Endothelial cell of umbilical vein (primary cell): ENCODE results near the gene RXFP3.

Source experiments
- CTCF ChIP-seq, 2 donors: IDR thresholded peaks; 1 replicate in 1 of 2; 2 replicates in 1 of 2; pipeline ENCODE4 v1.5.1; 2011; ENCODE audit warnings: low read length in 2 of 2, mild to moderate bottlenecking in 2 of 2, moderate library complexity in 2 of 2, control low read depth in 1 of 2, inconsistent platforms in 1 of 2, low read depth in 1 of 2; ENCODE audit not compliant: insufficient read depth in 1 of 2; ENCODE audit errors: extremely low read depth in 1 of 2
- EZH2 ChIP-seq: IDR thresholded peaks from 2 replicates; pipeline ENCODE4 v1.6.1; 2012; ENCODE audit warnings: borderline replicate concordance, low read depth, mild to moderate bottlenecking, moderate library complexity, low read length, inconsistent platforms; ENCODE audit not compliant: severe bottlenecking
- JUN ChIP-seq: IDR thresholded peaks from 2 replicates; pipeline ENCODE4 v1.6.1; 2011; ENCODE audit warnings: borderline replicate concordance, low read depth; ENCODE audit not compliant: insufficient read length, insufficient read depth
- MAX ChIP-seq: IDR thresholded peaks from 2 replicates; pipeline ENCODE4 v1.6.1; 2011; ENCODE audit not compliant: insufficient read depth, insufficient read length
- POLR2A ChIP-seq: IDR thresholded peaks from 2 replicates; pipeline ENCODE4 v1.6.1; 2012; ENCODE audit warnings: low read depth, mild to moderate bottlenecking, control low read depth, low read length
- POLR2AphosphoS5 ChIP-seq: IDR thresholded peaks from 2 replicates; pipeline ENCODE4 v1.6.1; 2012; ENCODE audit warnings: low read depth, mild to moderate bottlenecking, control low read depth, low read length, moderate library complexity; ENCODE audit not compliant: insufficient read depth

GRCh38 chr5:33941090-33941489 lies 4.9 kb downstream of the RXFP3 start:
- TF ChIP-seq EZH2 (no peak), CTCF (IDR thresholded peaks at IDR 0.05; ENCODE audit: extremely low read depth in 1 of 2, insufficient read depth in 1 of 2, low read depth in 1 of 2, low read length in 2 of 2) (no peak), POLR2A (no peak), POLR2AphosphoS5 (no peak), JUN (no peak), MAX (no peak)
